GM12891 (cell line): Measurements from ENCODE around the gene U2AF2.

Source experiments
- DNase-seq: peaks from one replicate; pipeline ENCODE4 v3.0.0; 2011; ENCODE audit warnings: low spot score; ENCODE audit not compliant: insufficient read length
- FAIRE-seq: peaks from 2 replicates; lab custom pipeline; 2011; peaks lifted over from hg19 to GRCh38; lab: Jason Lieb, UNC
- PAX5 ChIP-seq: IDR thresholded peaks from 2 replicates; pipeline ENCODE4 v1.6.1; 2011; ENCODE audit warnings: low read length, moderate library complexity, mild to moderate bottlenecking; ENCODE audit not compliant: insufficient read depth, severe bottlenecking
- POLR2A ChIP-seq: IDR thresholded peaks from 2 replicates; pipeline ENCODE4 v1.6.1; 2011; ENCODE audit warnings: low read depth, low read length, control low read depth
- POLR2AphosphoS5 ChIP-seq: IDR thresholded peaks from 2 replicates; pipeline ENCODE4 v1.6.1; 2011; ENCODE audit warnings: low read depth, low read length, control low read depth
- POU2F2 ChIP-seq: IDR thresholded peaks from 2 replicates; pipeline ENCODE4 v1.6.1; 2011; ENCODE audit warnings: low read depth, mild to moderate bottlenecking, control low read depth, low read length, moderate library complexity
- SPI1 ChIP-seq: IDR thresholded peaks from 2 replicates; pipeline ENCODE4 v1.6.1; 2011; ENCODE audit warnings: low read depth, low read length, control low read depth
- TAF1 ChIP-seq: IDR thresholded peaks from 2 replicates; pipeline ENCODE4 v1.6.1; 2011; ENCODE audit warnings: low read depth, low read length, control low read depth

The U2AF2 gene

DNA sequence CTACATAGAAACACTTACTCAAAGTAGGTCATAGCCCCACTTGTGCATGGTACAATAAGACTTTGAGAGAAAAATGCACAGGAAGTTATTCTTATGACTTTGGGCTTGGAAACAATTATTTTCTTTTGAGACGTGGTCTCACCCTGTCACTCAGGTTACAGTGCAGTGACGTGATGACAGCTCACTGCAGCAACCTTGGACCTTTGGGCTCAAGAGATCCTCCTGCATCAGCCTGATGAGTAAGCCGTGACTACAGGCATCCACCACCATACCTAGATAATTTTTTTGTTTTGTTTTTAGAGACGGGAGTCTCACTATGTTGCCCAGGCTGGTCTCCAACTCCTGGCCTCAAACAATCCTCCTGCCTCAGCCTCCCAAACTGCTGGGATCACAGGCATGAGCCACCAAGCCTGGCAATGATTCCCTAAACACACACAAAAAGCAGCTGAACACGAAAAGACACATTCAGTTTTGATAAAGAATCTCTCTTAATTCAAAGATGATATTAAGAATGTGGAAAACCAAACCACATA lies 65.4 kb downstream of the U2AF2 start:
- no peak for FAIRE-seq
- no peak for DNase-seq
- TF ChIP-seq PAX5: no peak
- no peak for TF ChIP-seq POLR2A
- no peak for TF ChIP-seq SPI1
- TF ChIP-seq TAF1: no peak
- TF ChIP-seq POLR2AphosphoS5: no peak
- TF ChIP-seq POU2F2: no peak

GRCh38 chr19:55720801-55721200 lies 66.0 kb downstream of the U2AF2 start:
- no peak for TF ChIP-seq PAX5
- TF ChIP-seq TAF1: no peak
- no peak for TF ChIP-seq POU2F2
- no peak for TF ChIP-seq POLR2AphosphoS5
- no peak for TF ChIP-seq SPI1
- no peak for TF ChIP-seq POLR2A
- FAIRE-seq: no peak
- no peak for DNase-seq

DNA sequence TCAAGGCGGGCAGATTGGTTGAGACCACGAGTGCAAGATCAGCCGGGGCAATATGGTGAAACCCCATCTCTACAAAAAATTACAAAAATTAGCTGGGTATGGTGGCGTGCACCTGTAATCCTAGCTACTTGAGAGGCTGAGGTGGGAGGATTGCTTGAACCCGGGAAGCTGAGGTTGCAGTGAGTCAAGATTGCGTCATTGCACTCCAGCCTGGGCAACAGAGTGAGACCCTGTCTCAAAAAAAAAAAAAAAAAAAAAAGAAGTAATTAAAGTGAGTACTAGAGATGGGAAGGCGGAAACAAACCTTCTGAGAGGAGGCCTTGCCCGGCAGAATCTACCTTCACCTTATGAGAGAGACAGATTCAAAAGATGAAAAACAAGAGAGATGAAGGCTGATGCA lies 68.7 kb downstream of the U2AF2 start:
- TF ChIP-seq PAX5: no peak
- no peak for TF ChIP-seq POLR2A
- no peak for TF ChIP-seq TAF1
- no peak for TF ChIP-seq SPI1
- no peak for TF ChIP-seq POU2F2
- TF ChIP-seq POLR2AphosphoS5: no peak
- DNase-seq (no peak), FAIRE-seq (no peak)
